Endodermal cell (in vitro differentiated cells): ENCODE results near the gene GSK3A. TPM values are rescaled to one million over a fixed set of nuclear protein-coding genes. Genes with fewer than 3 reads are reported as not detected.
A peak's percentile ranks its signal among the peaks of the same experiment; 100 is the strongest.
"Not testable (repeated sequence)": the region's sequence is repeated elsewhere in the genome, so short reads cannot be mapped to it uniquely, and the experiment has no call there.

Experiments used
- DNase-seq: peaks from one replicate; pipeline ENCODE4 v3.0.0-alpha.2; 2017
- H3K27ac ChIP-seq: 2 replicates; pipeline ENCODE4 v1.5.1; 2013; ENCODE audit warnings: mild to moderate bottlenecking, low read depth, low read length, moderate library complexity
- H3K27me3 ChIP-seq: 2 replicates; pipeline ENCODE4 v1.6.1; 2013; ENCODE audit warnings: mild to moderate bottlenecking, low read length, moderate library complexity; ENCODE audit not compliant: insufficient read depth, control insufficient read depth, poor library complexity, severe bottlenecking
- H3K36me3 ChIP-seq: 2 replicates; pipeline ENCODE4 v1.7.0; 2013; ENCODE audit warnings: mild to moderate bottlenecking, low read length, moderate library complexity; ENCODE audit not compliant: control insufficient read depth, insufficient read depth
- H3K4me1 ChIP-seq: one replicate; pipeline ENCODE4 v1.7.0; 2013; ENCODE audit warnings: low read length; ENCODE audit not compliant: control insufficient read depth, insufficient read depth
- H3K4me3 ChIP-seq: 2 replicates; pipeline ENCODE4 v1.5.1; 2013; ENCODE audit warnings: mild to moderate bottlenecking, low read length, moderate library complexity
- H3K9ac ChIP-seq: 2 replicates; pipeline ENCODE4 v1.6.1; 2013; ENCODE audit warnings: mild to moderate bottlenecking, low read length, moderate library complexity; ENCODE audit not compliant: poor library complexity, severe bottlenecking; ENCODE audit errors: extremely low read depth
- H3K9me3 ChIP-seq: 2 replicates; pipeline ENCODE4 v1.6.1; 2013; ENCODE audit warnings: mild to moderate bottlenecking, low read length, moderate library complexity; ENCODE audit not compliant: control insufficient read depth
- H3K27ac Mint-ChIP-seq: 2 replicates; pipeline ENCODE4 v1.8.0; 2020; ENCODE audit warnings: mixed read lengths
- H3K27me3 Mint-ChIP-seq: 2 replicates; pipeline ENCODE4 v1.8.0; 2021; ENCODE audit warnings: mild to moderate bottlenecking, mixed read lengths; ENCODE audit not compliant: insufficient read depth
- H3K36me3 Mint-ChIP-seq: 2 replicates; pipeline ENCODE4 v1.8.0; 2020; ENCODE audit warnings: low read depth, mixed read lengths
- H3K4me1 Mint-ChIP-seq: 2 replicates; pipeline ENCODE4 v1.8.0; 2020; ENCODE audit warnings: mixed read lengths
- H3K4me3 Mint-ChIP-seq: 2 replicates; pipeline ENCODE4 v1.8.0; 2020; ENCODE audit warnings: mild to moderate bottlenecking, moderate library complexity, mixed read lengths
- H3K9me3 Mint-ChIP-seq: 2 replicates; pipeline ENCODE4 v1.8.0; 2020; ENCODE audit warnings: mild to moderate bottlenecking, mixed read lengths
- CTCF ChIP-seq: fragments of 200-600 bp; sonication (generic); conservative IDR thresholded peaks from 2 replicates; pipeline ENCODE4 v1.5.0; 2021; ENCODE audit warnings: antibody characterized with exemption, mild to moderate bottlenecking
- WGBS, 2 experiments: methylation state at CpG; one replicate each; pipeline versions ENCODE4 v1.1.5 to v1.1.7; 2013; ENCODE audit warnings: missing lambda C conversion rate in 2 of 2, mixed read lengths in 1 of 2; ENCODE audit not compliant: insufficient coverage in 1 of 2, insufficient read length in 1 of 2; 5-methylcytosine and 5-hydroxymethylcytosine counted together
- total RNA-seq, 2 donors: library from RNA; stranded (reverse); fragmentation: NEBNext Ultra II Directional in 1 of 2; extraction: Animal tissue kit (Norgen Biotek cat#: 25700) in 1 of 2; gene quantifications; 2 replicates in 1 of 2; 3 replicates in 1 of 2; pipeline ENCODE4 v1.2.1, GENCODE V29; 2021

GSK3A gene
- total RNA-seq, 2 donors from 2014 or later, result 52.6 to 55.1 TPM

- 0% methylated on average over 30 to 49 of the region's 52 CpGs for WGBS, 2 experiments
- H3K9ac ChIP-seq, result peak within 1 kb of the TSS; percentile 95
Observed at GRCh38 chr19:42268704-42269477, 26.5 kb upstream of the GSK3A start, which contains the start of gene CIC. Gene CIC (plus strand): TSS chr19:42269252. CDS start chr19:42271784, 2,532 bp downstream.

GRCh38 chr19:42268142-42268703, 25.8 kb upstream of the GSK3A start:
- Mint-ChIP-seq H3K27ac (no peak overlapping the region), H3K4me1 (peaks cover 25% of the 10 kb centered on the region), H3K9me3 (no peaks in the 10 kb centered on the region), H3K27me3 (peaks cover 3% of the 10 kb centered on the region), H3K36me3 (peaks cover 5% of the 10 kb centered on the region), H3K4me3 (no peak overlapping the region)
- TF ChIP-seq CTCF, result no peak
- H3K9me3 ChIP-seq, result no peaks in the 10 kb centered on the region
- H3K27me3 ChIP-seq, result no peaks in the 10 kb centered on the region
- no peaks in the 10 kb centered on the region for H3K36me3 ChIP-seq
- H3K9ac ChIP-seq, result peak overlapping the region; percentile 95
- H3K27ac ChIP-seq, result peak overlapping the region; percentile 98
- H3K4me3 ChIP-seq, result peak overlapping the region; percentile 88
- WGBS, 2 experiments, result 0 to 1% methylated on average over 24 to 42 of the region's 46 CpGs
- H3K4me1 ChIP-seq, result peaks cover 4% of the 10 kb centered on the region
- DNase-seq, result peak; percentile 99

More at GRCh38 chr19:42268704-42269477, 26.5 kb upstream of the GSK3A start, which contains the start of gene CIC:
- H3K36me3 ChIP-seq, result peaks cover 2% of the 10 kb centered on the region
- no peak for TF ChIP-seq CTCF
- Mint-ChIP-seq H3K27me3 (peaks cover 2% of the 10 kb centered on the region), H3K4me3 (no peak within 1 kb of the TSS), H3K9me3 (no peaks in the 10 kb centered on the region), H3K36me3 (peaks cover 10% of the 10 kb centered on the region), H3K4me1 (peaks cover 25% of the 10 kb centered on the region), H3K27ac (peak within 1 kb of the TSS; percentile 76)
- peak within 1 kb of the TSS; percentile 88 for H3K4me3 ChIP-seq
- peak within 1 kb of the TSS; percentile 98 for H3K27ac ChIP-seq
- H3K27me3 ChIP-seq, result no peaks in the 10 kb centered on the region
- DNase-seq, result peak; percentile 100
- H3K9me3 ChIP-seq, result no peaks in the 10 kb centered on the region
- peaks cover 4% of the 10 kb centered on the region for H3K4me1 ChIP-seq

- Histone ChIP-seq H3K4me1 (peaks cover 4% of the 10 kb centered on the region), H3K27ac (peak overlapping the region; percentile 9), H3K9ac (peak overlapping the region; percentile 95), H3K4me3 (peak overlapping the region; percentile 88), H3K27me3 (no peaks in the 10 kb centered on the region), H3K36me3 (no peaks in the 10 kb centered on the region), H3K9me3 (no peaks in the 10 kb centered on the region)
- no peak for DNase-seq
- WGBS, 2 experiments, result 19 to 22% methylated on average over 13 of the region's 13 CpGs
- H3K27me3 Mint-ChIP-seq, result peaks cover 3% of the 10 kb centered on the region
- TF ChIP-seq CTCF, result no peak
- no peak overlapping the region for H3K4me3 Mint-ChIP-seq
- no peak overlapping the region for H3K27ac Mint-ChIP-seq
- peaks cover 5% of the 10 kb centered on the region for H3K36me3 Mint-ChIP-seq
- no peaks in the 10 kb centered on the region for H3K9me3 Mint-ChIP-seq
- H3K4me1 Mint-ChIP-seq, result peaks cover 25% of the 10 kb centered on the region
Observed at GRCh38 chr19:42267644-42268141, 25.3 kb upstream of the GSK3A start.

GRCh38 chr19:42266928-42267603, 24.7 kb upstream of the GSK3A start:
- H3K4me1 Mint-ChIP-seq, result peaks cover 25% of the 10 kb centered on the region
- not testable (repeated sequence) for H3K36me3 ChIP-seq, H3K27ac Mint-ChIP-seq, H3K36me3 Mint-ChIP-seq, H3K9me3 Mint-ChIP-seq, H3K27me3 ChIP-seq, H3K9me3 ChIP-seq, H3K9ac ChIP-seq, H3K4me3 Mint-ChIP-seq, H3K27ac ChIP-seq, H3K27me3 Mint-ChIP-seq, H3K4me1 ChIP-seq, DNase-seq
- H3K4me3 ChIP-seq, result peak overlapping the region; percentile 88
- 94 to 100% methylated on average over 8 to 16 of the region's 25 CpGs for WGBS, 2 experiments
